HG03064 (cell line): ENCODE data around the gene NSUN4.
"Not testable (repeated sequence)": the region's sequence is repeated elsewhere in the genome, so short reads cannot be mapped to it uniquely, and the experiment has no call there.

ENCODE experiments used
- ATAC-seq: cut with Tn5 transposase; IDR thresholded peaks from one replicate; pipeline ENCODE4 v1.9.1; 2021; ENCODE audit warnings: low read depth; ENCODE audit not compliant: unreplicated experiment

NSUN4 gene

GRCh38 chr1:46340404-46341221, at the start of gene NSUN4:
NSUN4 (plus strand) TSS chr1:46340807; CDS start chr1:46340827, 20 bp downstream.
- ATAC-seq = peak; percentile 71

- ATAC-seq = no peak
These were observed 45.3 kb upstream of the NSUN4 start for GRCh38 chr1:46295306-46295705.

GRCh38 chr1:46298387-46298786, 42.2 kb upstream of the NSUN4 start:
- no peak for ATAC-seq

GRCh38 chr1:46300673-46301405, 39.8 kb upstream of the NSUN4 start:
- ATAC-seq = no peak

- ATAC-seq = no peak
These were observed 39.2 kb upstream of the NSUN4 start for GRCh38 chr1:46301406-46301807.

GRCh38 chr1:46301808-46302640, 38.6 kb upstream of the NSUN4 start:
- ATAC-seq = no peak

- ATAC-seq = no peak
These were observed 38.0 kb upstream of the NSUN4 start for GRCh38 chr1:46302641-46303037.

- peak; percentile 80 for ATAC-seq
These were observed 37.4 kb upstream of the NSUN4 start, which contains the start of the genes LRRC41 and UQCRH for GRCh38 chr1:46303038-46303871. LRRC41 (minus strand) TSS chr1:46303616; CDS start chr1:46303322, 294 bp downstream. UQCRH (plus strand) TSS chr1:46303698; CDS start chr1:46303767, 69 bp downstream.

- ATAC-seq = peak; percentile 2
These were observed 36.7 kb upstream of the NSUN4 start for GRCh38 chr1:46303872-46304326.

- no peak for ATAC-seq
These were observed 34.5 kb upstream of the NSUN4 start for GRCh38 chr1:46306159-46306530.

GRCh38 chr1:46309401-46310159, 31.0 kb upstream of the NSUN4 start:
- ATAC-seq = no peak

- no peak for ATAC-seq
These were observed 30.3 kb upstream of the NSUN4 start for GRCh38 chr1:46310321-46310720.

GRCh38 chr1:46315669-46316403, 24.8 kb upstream of the NSUN4 start:
- ATAC-seq = no peak

GRCh38 chr1:46317323-46317722, 23.3 kb upstream of the NSUN4 start:
- ATAC-seq = no peak

GRCh38 chr1:46319301-46319700, 21.3 kb upstream of the NSUN4 start:
- ATAC-seq = not testable (repeated sequence)

- not testable (repeated sequence) for ATAC-seq
These were observed 20.4 kb upstream of the NSUN4 start for GRCh38 chr1:46319960-46320914.

GRCh38 chr1:46322191-46322590, 18.4 kb upstream of the NSUN4 start:
- ATAC-seq = not testable (repeated sequence)
